CD8-positive, alpha-beta memory T cell (primary cell): ENCODE data around the gene ZNF512B. TPM values are rescaled to one million over a fixed set of nuclear protein-coding genes. Genes with fewer than 3 reads are reported as not detected.
"Not testable (repeated sequence)": the region's sequence is repeated elsewhere in the genome, so short reads cannot be mapped to it uniquely, and the experiment has no call there.

Experiments used
- CTCF ChIA-PET: fragments of 350-600 bp; sonication (Branson Sonifier 250); formaldehyde crosslinking; loops from one replicate; lab custom pipeline; 2021; ENCODE audit warnings: antibody characterized with exemption; lab: Charles Lee
- POLR2A ChIA-PET: fragments of 350-600 bp; sonication (Branson Sonifier 250); formaldehyde crosslinking; loops from one replicate; lab custom pipeline; 2021; ENCODE audit warnings: antibody characterized with exemption; lab: Charles Lee
- DNase-seq, 5 donors: peaks; one replicate each; pipeline versions ENCODE4 v3.0.0 to v3.0.0-alpha.2; 2020 to 2022; ENCODE audit warnings: mixed read lengths in 1 of 5
- H3K27ac ChIP-seq: one replicate; pipeline ENCODE4 v1.7.0; 2013; ENCODE audit warnings: low read depth, mild to moderate bottlenecking, low read length, moderate library complexity
- H3K27me3 ChIP-seq: 2 replicates; pipeline ENCODE4 v1.7.0; 2013; ENCODE audit warnings: low read length, mild to moderate bottlenecking; ENCODE audit not compliant: insufficient read depth, poor library complexity, severe bottlenecking
- H3K36me3 ChIP-seq: 2 replicates; pipeline ENCODE4 v1.7.0; 2013; ENCODE audit warnings: mild to moderate bottlenecking, low read length, moderate library complexity; ENCODE audit not compliant: insufficient read depth
- H3K4me1 ChIP-seq: 2 replicates; pipeline ENCODE4 v1.7.0; 2013; ENCODE audit warnings: mild to moderate bottlenecking, low read length, moderate library complexity; ENCODE audit not compliant: insufficient read depth
- H3K4me3 ChIP-seq: 2 replicates; pipeline ENCODE4 v1.7.0; 2013; ENCODE audit warnings: mild to moderate bottlenecking, low read length
- H3K9me3 ChIP-seq: 2 replicates; pipeline ENCODE4 v1.7.0; 2013; ENCODE audit warnings: mild to moderate bottlenecking, low read length
- H3K27ac Mint-ChIP-seq, 8 donors: one replicate each; pipeline ENCODE4 v1.8.0; 2020 to 2021; ENCODE audit warnings: mixed read lengths in 8 of 8, mild to moderate bottlenecking in 6 of 8, inconsistent platforms in 3 of 8, moderate library complexity in 3 of 8
- H3K27me3 Mint-ChIP-seq, 2 donors: one replicate each; pipeline ENCODE4 v1.8.0; 2020 to 2021; ENCODE audit warnings: mixed read lengths in 2 of 2, mild to moderate bottlenecking in 1 of 2, moderate library complexity in 1 of 2
- H3K36me3 Mint-ChIP-seq, 3 donors: one replicate each; pipeline ENCODE4 v1.8.0; 2020 to 2021; ENCODE audit warnings: mixed read lengths in 3 of 3, inconsistent platforms in 1 of 3, mild to moderate bottlenecking in 1 of 3
- H3K4me1 Mint-ChIP-seq, 3 donors: one replicate each; pipeline ENCODE4 v1.8.0; 2020 to 2021; ENCODE audit warnings: mixed read lengths in 3 of 3, inconsistent platforms in 1 of 3, mild to moderate bottlenecking in 1 of 3
- H3K4me3 Mint-ChIP-seq, 7 donors: one replicate each; pipeline ENCODE4 v1.8.0; 2020 to 2021; ENCODE audit warnings: mixed read lengths in 7 of 7, mild to moderate bottlenecking in 6 of 7, moderate library complexity in 4 of 7, inconsistent platforms in 2 of 7
- H3K9me3 Mint-ChIP-seq, 5 donors: one replicate each; pipeline ENCODE4 v1.8.0; 2020 to 2022; ENCODE audit warnings: mixed read lengths in 5 of 5, mild to moderate bottlenecking in 3 of 5, moderate library complexity in 2 of 5, inconsistent platforms in 1 of 5
- polyA plus RNA-seq: library from polyadenylated mRNA; unstranded; fragments of 300-500 nt; fragmentation: Illumina TruSeq; gene quantifications from one replicate; pipeline ENCODE4 v1.2.3, GENCODE V29; 2021
- total RNA-seq, 2 experiments: library from RNA; stranded (reverse); gene quantifications; one replicate each; pipeline ENCODE4 v1.2.3, GENCODE V29; 2021

ZNF512B gene
- total and polyA plus RNA-seq, 3 experiments from 2014 or later = 1.0 to 12.1 (median 11.5) TPM

- H3K36me3 ChIP-seq, H3K4me3 ChIP-seq, H3K9me3 ChIP-seq, DNase-seq, H3K9me3 Mint-ChIP-seq, H3K27ac ChIP-seq, H3K27me3 Mint-ChIP-seq, POLR2A ChIA-PET, H3K4me1 ChIP-seq, H3K27me3 ChIP-seq: not testable (repeated sequence)
- CTCF ChIA-PET = interaction anchor here (0.9 kb wide), 1 partner anchor 19 kb away, joined by 4 read pairs; the partner anchor contains the start of gene PRPF6
- H3K4me3 Mint-ChIP-seq = peak overlapping the region in 1 of 7 donors; percentile 56
- peaks cover 0 to 34% (median 0%) of the 10 kb centered on the region in 3 donors for H3K36me3 Mint-ChIP-seq
- peak overlapping the region in 2 of 8 donors; percentile 50 for H3K27ac Mint-ChIP-seq
- peaks cover 0 to 14% (median 6%) of the 10 kb centered on the region in 3 donors for H3K4me1 Mint-ChIP-seq
Observed at GRCh38 chr20:63960654-63961621, 8.8 kb downstream of the ZNF512B start.

- Mint-ChIP-seq H3K27me3 (peaks cover 0 to 1% of the 10 kb centered on the region in 2 donors), H3K27ac (no peak overlapping the region), H3K36me3 (peaks cover 0 to 34% (median 0%) of the 10 kb centered on the region in 3 donors), H3K4me3 (peak overlapping the region in 1 of 7 donors; percentile 9), H3K4me1 (peaks cover 6 to 20% (median 9%) of the 10 kb centered on the region in 3 donors), H3K9me3 (no peaks in the 10 kb centered on the region)
- no peak overlapping the region for H3K27ac ChIP-seq
- peaks cover 16% of the 10 kb centered on the region for H3K4me1 ChIP-seq
- H3K36me3 ChIP-seq = no peaks in the 10 kb centered on the region
- POLR2A ChIA-PET = no interaction called here
- no peaks in the 10 kb centered on the region for H3K9me3 ChIP-seq
- CTCF ChIA-PET = no interaction called here
- no peaks in the 10 kb centered on the region for H3K27me3 ChIP-seq
- H3K4me3 ChIP-seq = no peak overlapping the region
- no peak for DNase-seq
Observed at GRCh38 chr20:63959699-63960075, 10.0 kb downstream of the ZNF512B start.

GRCh38 chr20:63958964-63959698 is 10.6 kb downstream of the ZNF512B start:
- peak overlapping the region in 2 of 7 donors; percentile 9 to 32 for H3K4me3 Mint-ChIP-seq
- no peaks in the 10 kb centered on the region for H3K36me3 ChIP-seq
- no peaks in the 10 kb centered on the region for H3K9me3 ChIP-seq
- H3K27ac Mint-ChIP-seq = peak overlapping the region in 3 of 8 donors; percentile 23 to 82 (median 54)
- H3K36me3 Mint-ChIP-seq = peaks cover 0 to 33% (median 0%) of the 10 kb centered on the region in 3 donors
- H3K4me1 ChIP-seq = peaks cover 21% of the 10 kb centered on the region
- no peak for DNase-seq
- peaks cover 0 to 1% of the 10 kb centered on the region in 2 donors for H3K27me3 Mint-ChIP-seq
- no peak overlapping the region for H3K4me3 ChIP-seq
- ChIA-PET CTCF (interaction anchor here (0.6 kb wide), 1 partner anchor 75 kb away, joined by 3 read pairs; no protein-coding TSS in a partner anchor), POLR2A (interaction anchor here (0.5 to 0.8 kb wide), 3 partner anchors 12 to 150 kb away, joined by 3 to 4 read pairs (median 3); partner anchors contain the start of gene PRPF6)
- H3K9me3 Mint-ChIP-seq = no peaks in the 10 kb centered on the region
- peaks cover 12 to 25% (median 15%) of the 10 kb centered on the region in 3 donors for H3K4me1 Mint-ChIP-seq
- no peak overlapping the region for H3K27ac ChIP-seq
- H3K27me3 ChIP-seq = no peaks in the 10 kb centered on the region

GRCh38 chr20:63958471-63958870 is 11.3 kb downstream of the ZNF512B start:
- Mint-ChIP-seq H3K27me3 (peaks cover 0 to 1% of the 10 kb centered on the region in 2 donors), H3K4me3 (peak overlapping the region in 1 of 7 donors; percentile 24), H3K27ac (no peak overlapping the region), H3K36me3 (peaks cover 0 to 27% (median 0%) of the 10 kb centered on the region in 3 donors), H3K9me3 (no peaks in the 10 kb centered on the region), H3K4me1 (peaks cover 18 to 32% (median 21%) of the 10 kb centered on the region in 3 donors)
- H3K27ac ChIP-seq = no peak overlapping the region
- peaks cover 26% of the 10 kb centered on the region for H3K4me1 ChIP-seq
- no peaks in the 10 kb centered on the region for H3K9me3 ChIP-seq
- no peak overlapping the region for H3K4me3 ChIP-seq
- no peaks in the 10 kb centered on the region for H3K27me3 ChIP-seq
- CTCF ChIA-PET = interaction anchor here (0.6 to 1.0 kb wide), 2 partner anchors 15 to 74 kb away, joined by 3 read pairs; no protein-coding TSS in a partner anchor
- no peak for DNase-seq
- H3K36me3 ChIP-seq = no peaks in the 10 kb centered on the region
- POLR2A ChIA-PET = interaction anchor here (0.5 to 0.8 kb wide), 3 partner anchors 13 to 149 kb away, joined by 3 to 4 read pairs (median 3); partner anchors contain the start of gene PRPF6

GRCh38 chr20:63957690-63958441 is 11.9 kb downstream of the ZNF512B start:
- ChIA-PET POLR2A (interaction anchor here (0.8 to 2.0 kb wide), 2 partner anchors 23 to 437 kb away, joined by 4 to 6 read pairs; partner anchors contain the start of genes PPDPF and PRPF6), CTCF (interaction anchor here (1.0 kb wide), 1 partner anchor 16 kb away, joined by 3 read pairs; no protein-coding TSS in a partner anchor)
- no peaks in the 10 kb centered on the region for H3K9me3 Mint-ChIP-seq
- H3K27me3 ChIP-seq = no peaks in the 10 kb centered on the region
- peak overlapping the region in 4 of 7 donors; percentile 36 to 79 (median 43) for H3K4me3 Mint-ChIP-seq
- H3K36me3 Mint-ChIP-seq = peaks cover 0 to 26% (median 0%) of the 10 kb centered on the region in 3 donors
- H3K4me1 ChIP-seq = peaks cover 26% of the 10 kb centered on the region
- H3K27ac ChIP-seq = peak overlapping the region; percentile 35
- H3K27ac Mint-ChIP-seq = peak overlapping the region in 3 of 8 donors; percentile 72 to 85 (median 80)
- H3K9me3 ChIP-seq = no peaks in the 10 kb centered on the region
- H3K36me3 ChIP-seq = no peaks in the 10 kb centered on the region
- no peak overlapping the region for H3K4me3 ChIP-seq
- H3K27me3 Mint-ChIP-seq = peaks cover 0 to under 1% of the 10 kb centered on the region in 2 donors
- H3K4me1 Mint-ChIP-seq = peaks cover 22 to 37% (median 22%) of the 10 kb centered on the region in 3 donors
- DNase-seq = no peak

GRCh38 chr20:63957004-63957689 is 12.6 kb downstream of the ZNF512B start:
- POLR2A ChIA-PET = interaction anchor here (0.6 to 2.0 kb wide), 4 partner anchors 23 to 436 kb away, joined by 4 to 18 read pairs (median 5); partner anchors contain the start of genes PPDPF, PRPF6, SAMD10 and TPD52L2
- Mint-ChIP-seq H3K36me3 (peaks cover 0 to 23% (median 0%) of the 10 kb centered on the region in 3 donors), H3K9me3 (no peaks in the 10 kb centered on the region), H3K27ac (peak overlapping the region; percentile 66 to 88 (median 80)), H3K27me3 (no peaks in the 10 kb centered on the region), H3K4me1 (peaks cover 22 to 42% (median 22%) of the 10 kb centered on the region in 3 donors), H3K4me3 (peak overlapping the region; percentile 75 to 92 (median 86))
- Histone ChIP-seq H3K27me3 (no peaks in the 10 kb centered on the region), H3K9me3 (no peaks in the 10 kb centered on the region), H3K36me3 (no peaks in the 10 kb centered on the region), H3K27ac (peak overlapping the region; percentile 35), H3K4me3 (peak overlapping the region; percentile 51), H3K4me1 (peaks cover 26% of the 10 kb centered on the region)
- DNase-seq = peak; percentile 40 to 78 (median 52)
- CTCF ChIA-PET = interaction anchor here (1.1 to 3.4 kb wide), 4 partner anchors 11 to 461 kb away, joined by 4 to 14 read pairs (median 4); partner anchors contain the start of genes PRPF6 and SAMD10
